Ramos (cell line): ENCODE measurements around the gene GAS6.
"Not testable (repeated sequence)": the region's sequence is repeated elsewhere in the genome, so short reads cannot be mapped to it uniquely, and the experiment has no call there.

ENCODE experiments used
- in situ Hi-C: fragments of 300-500 bp; cut with MboI; formaldehyde crosslinking; loops from one replicate; pipeline ENCODE4 v1.14.3; 2022; ENCODE audit warnings: low sequenced_read_pairs; ENCODE audit not compliant: unreplicated experiment

The GAS6 gene

DNA sequence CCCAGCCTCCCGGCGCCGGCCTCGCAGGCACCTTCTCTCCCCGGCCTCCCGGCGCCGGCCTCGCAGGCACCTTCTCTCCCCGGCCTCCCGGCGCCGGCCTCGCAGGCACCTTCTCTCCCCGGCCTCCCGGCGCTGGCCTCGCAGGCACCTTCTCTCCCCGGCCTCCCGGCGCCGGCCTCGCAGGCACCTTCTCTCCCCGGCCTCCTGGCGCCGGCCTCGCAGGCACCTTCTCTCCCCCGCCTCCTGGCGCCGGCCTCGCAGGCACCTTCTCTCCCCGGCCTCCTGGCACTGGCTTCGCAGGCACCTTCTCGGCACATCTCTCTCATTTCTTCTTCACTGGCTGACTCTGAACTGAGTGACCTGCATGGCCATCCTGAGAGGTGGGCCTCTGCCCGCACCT lies 37.4 kb downstream of the GAS6 start:
- in situ Hi-C loops: not testable (repeated sequence)

DNA sequence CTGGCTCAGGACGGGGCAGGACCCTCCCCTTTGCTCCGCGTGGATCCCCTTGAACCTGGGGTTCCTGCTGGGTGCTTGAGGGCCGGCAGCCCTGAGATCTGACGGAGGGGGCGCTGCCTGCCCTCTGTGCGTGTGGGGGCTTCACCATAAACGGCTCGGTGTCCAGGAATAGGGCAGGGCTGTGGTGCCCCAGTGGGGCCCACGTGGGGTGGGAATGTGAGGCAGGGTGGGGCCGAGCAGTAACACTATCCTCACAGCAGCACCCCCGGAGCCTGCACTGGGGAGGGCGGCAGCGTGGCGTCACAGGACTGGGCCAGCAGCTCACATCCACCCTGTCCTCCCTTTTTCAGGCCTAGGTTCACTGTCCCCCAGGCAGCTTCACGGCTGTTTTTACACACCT lies 38.0 kb downstream of the GAS6 start:
- in situ Hi-C loops: no loop called here

DNA sequence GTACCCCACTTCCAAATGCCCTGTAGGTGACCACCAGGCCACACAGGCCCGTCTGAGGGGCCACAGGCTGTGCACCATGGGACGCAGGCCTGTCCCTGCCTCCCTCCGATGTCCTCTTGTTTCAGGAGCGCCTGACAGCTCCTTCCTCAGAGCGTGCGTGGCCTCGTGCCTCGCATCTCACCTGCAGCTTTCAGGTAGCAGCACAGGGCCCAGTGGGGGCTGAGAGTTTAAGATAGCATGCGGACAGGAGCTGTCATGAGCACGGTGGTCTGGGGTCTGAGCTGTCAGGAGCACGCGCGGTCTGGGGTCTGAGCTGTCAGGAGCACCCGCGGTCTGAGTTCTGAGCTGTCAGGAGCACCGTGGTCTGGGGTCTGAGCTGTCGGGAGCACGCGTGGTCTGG lies 40.1 kb downstream of the GAS6 start:
- in situ Hi-C loops: no loop called here

DNA sequence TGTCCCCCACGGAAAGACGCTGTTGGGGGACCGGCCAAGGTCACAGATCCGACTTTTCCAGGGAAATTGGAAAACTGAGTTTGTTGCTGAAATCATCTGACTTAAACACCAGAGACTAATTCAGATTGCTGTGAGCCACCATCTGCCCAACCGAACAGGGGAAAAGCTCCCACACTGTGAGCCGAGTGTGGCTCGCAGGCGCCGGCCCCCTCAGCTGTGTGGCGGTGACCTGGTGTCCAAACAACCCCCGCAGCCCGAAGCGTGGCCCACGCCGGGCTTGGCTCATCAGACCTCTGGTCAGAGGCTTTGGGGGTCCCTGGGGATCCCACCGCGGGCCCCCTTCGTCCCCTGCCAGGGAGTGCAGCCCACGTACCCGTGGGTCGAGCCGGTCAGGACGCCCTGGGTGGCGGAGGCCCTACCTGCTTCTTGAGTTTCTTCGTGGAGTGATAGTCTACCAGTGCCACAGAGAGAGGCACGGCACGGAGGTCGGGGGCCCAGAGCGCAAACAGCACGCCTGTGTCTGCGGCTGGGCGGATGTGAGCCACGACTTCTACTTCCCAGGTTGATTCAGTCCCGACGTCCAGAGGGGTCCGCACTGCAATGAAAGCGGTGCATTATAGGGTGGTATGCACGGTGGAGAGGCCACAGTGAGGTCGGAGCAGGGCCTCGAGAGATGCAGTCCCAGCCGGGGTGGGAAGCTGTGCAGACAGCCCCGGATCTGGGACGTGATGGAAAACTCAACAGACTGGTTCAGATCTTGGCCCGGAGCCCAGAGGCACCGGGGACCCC lies 40.7 kb downstream of the GAS6 start:
- in situ Hi-C loops: no loop called here

DNA sequence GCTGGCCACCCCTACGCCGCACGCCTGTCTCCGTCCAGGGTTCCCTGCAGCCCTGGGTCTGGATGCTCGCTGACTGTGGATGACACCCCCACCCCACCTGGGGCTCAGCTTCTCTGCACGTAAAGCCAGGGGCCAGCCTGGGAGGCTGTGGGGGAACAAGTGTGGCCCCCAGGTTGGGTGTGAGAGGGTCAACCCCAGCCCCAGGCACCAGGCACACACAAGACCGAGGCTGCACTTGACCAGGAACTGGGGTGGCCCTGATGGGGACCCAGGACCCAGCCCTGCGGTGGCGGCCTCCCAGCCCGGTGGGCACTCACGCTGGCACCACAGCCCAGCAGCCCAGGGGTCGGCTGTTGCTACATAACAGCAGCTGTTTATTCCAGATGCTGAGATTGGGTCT lies 41.6 kb downstream of the GAS6 start:
- in situ Hi-C loops: no loop called here

DNA sequence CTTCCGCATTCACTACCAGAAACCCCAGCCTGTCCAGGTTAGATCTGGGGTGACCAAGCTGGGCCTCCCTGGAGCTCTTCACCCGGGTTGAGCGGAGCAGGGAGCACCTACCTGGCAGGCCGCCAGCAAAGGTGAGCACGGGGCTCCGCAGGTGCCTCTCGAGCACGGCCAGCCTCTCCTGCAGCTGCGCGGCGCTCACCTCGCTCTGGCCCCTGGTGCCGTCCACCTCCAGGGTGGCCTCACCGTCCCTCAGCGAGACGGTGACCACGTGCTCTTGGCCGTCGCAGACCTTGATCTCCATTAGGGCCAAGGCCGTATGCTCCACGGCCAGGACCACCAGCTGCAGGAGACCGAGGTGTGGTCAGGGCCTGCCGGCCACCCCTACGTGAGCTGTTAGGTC lies 42.0 kb downstream of the GAS6 start:
- in situ Hi-C loops: no loop called here

DNA sequence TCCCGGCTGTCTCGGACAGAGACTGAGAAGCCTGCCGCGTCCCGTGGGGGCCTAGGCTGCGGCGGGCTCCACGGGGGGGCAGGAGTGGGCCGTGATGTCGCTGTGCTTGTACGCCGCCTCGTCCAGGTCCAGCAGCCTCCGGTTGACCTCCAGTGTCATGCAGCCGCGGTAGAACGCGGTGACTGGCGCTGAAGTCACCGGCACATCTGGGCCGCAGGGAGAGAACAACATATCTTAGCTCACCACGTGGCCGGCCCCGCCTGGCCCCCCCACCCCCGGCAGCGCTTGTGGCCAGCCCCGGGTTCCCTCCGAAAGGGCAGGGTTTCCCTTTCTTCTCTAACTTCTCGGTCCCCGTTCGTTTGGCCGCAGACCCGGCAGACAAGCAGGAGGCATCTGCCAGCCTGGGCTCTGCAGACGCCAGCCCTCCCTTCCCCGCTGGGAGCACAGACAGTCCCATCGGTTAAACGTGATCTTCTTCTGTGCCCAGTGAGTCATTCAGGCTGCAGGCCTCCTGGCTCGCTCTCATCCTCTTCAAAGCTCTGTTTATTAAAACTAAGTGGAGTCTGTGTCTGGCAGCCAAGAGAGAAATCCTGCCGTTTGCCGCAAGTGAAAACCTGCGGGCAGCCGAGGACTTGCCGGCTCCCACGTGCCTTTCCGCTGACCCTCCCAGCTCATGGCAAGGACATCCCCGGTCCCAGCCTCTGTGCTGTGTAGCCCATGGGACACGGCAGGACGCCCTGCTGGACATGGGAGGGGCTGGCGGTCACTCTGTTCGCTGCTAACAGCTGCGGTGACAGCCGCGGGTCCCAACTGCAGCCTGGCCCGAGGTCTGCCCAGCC lies 42.8 kb downstream of the GAS6 start:
- in situ Hi-C loops: no loop called here

DNA sequence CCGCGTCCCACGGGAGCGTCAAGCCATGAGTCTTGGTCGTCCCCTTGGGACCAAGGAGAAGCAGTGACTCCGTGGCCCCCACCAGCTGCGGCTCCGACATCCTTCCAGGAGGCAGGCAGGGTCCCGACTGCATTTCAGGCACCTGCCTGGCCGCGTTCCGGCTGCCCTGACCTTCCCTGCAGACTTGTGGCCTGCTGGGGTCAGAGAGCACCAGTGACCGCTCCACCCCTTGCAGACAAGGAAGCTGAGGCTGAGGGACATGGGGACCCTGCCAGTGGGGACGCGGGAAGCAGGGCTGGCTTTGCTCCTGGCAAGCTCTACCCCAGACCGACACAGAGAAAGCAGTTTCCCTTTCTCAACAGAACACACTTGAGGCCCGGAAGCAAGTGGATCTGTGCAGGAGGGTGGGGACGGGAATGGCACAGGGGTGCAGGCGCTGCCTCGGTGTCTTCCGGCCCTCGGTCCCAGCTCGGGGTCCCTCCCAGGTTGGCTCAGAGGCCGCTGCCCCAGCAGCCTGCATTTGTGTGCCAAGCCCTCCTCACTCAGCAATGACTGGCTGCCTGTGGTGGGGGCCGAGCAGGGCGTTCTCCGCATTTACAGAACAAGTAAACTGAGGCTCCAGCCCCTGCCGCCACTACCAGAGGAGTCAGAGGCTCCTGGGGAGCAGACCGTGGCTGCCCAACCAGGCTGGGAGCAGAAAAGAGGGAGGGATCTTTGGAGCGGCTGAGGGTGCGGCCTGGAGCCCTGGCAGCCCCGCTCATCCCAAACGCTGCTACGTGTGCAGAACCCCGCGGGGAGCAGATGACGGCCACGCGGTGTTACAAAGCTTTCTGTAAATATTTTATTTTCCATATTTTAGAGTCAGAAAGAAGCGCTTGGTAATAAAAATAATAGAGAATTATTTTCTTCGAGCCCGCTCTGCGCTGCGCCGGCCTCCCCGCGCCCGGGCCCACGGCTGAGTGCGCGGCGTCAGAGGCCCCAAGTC lies 43.9 kb downstream of the GAS6 start:
- in situ Hi-C loops: no loop called here

DNA sequence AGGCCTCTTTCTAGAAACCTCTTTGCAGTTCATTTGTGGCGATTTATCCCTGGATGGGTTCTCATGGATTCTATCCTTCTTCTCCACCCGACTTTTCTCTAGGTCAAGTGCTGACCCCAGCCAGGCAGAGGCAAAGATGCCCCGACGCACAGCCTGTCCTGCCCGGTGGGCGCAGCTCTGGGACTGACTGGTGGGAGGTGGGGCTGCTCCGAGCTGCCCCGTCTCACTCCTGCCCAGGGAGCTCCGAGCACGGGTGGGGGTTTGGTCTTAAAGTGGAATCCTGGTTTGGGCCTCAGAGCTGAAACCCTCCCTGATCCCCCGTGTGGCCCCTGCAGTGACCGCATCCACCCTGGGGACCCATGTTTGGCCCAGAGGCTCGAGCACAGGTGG lies 44.5 kb downstream of the GAS6 start:
- in situ Hi-C loops: no loop called here

DNA sequence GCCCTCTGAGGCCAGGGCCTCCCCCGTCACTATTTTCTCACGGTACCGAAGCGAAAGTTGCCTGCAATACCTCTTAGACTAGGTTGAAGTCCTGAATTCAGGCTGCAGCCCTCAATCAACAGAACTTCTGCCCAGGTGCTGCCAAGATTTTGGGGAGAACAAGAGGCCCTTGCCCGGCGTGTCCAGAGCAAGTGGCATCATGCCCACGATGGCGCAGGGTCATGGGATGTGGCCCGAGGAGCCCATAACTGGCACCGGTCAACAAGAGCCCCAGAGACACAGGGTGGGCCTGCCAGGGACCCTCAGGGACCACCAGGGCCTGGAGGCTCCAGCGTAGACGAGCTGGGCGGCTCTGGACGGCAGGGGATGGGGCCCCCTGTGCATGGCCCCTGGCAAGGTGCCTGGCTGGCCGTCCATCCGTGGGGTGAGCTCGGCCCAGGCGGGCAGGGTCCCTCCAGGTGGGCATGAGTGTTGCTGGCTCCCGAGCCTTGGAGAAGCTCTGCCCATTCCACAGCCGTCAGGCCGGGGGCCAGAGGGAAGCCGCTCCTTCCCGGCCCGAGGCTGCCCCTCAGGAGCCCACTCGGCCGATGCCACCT lies 45.1 kb downstream of the GAS6 start:
- in situ Hi-C loops: no loop called here

DNA sequence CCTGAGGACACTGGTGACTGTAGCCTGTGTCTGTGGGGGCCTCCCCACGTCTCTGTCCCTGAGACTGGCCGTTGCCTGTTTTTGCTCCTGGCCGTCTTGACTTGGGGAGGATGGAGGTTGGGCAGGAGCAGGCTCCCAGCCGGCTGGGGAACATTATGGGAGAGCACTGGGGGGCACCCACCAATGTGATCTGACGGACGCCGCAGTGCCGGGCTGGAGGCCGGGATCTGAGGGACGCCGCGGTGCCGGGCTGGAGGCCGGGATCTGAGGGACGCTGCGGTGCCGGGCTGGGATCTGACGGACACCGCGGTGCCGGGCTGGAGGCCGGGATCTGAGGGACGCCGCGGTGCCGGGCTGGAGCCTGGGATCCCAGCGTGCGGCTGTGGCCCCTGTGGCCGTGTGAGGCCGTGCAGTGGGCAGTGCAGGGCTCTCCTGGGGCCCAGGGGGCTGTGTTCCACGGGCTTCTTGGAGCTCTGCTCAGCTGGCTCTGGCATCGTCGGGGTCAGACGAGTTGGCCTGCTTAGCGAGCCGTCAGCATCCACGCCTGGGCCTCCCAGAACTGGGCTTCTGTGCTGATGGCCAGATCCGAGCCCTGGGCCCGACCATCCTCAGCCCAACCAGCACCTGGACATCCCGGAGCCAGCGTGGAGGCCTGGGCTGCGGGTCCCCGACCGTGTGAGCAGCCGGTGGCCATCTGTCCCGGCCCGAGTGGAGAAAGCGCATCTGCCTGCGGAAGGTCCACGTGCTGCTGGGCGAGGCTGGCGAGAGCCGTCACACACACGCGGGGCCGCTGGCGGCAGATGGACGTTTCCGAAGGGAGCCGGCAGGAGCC lies 45.8 kb downstream of the GAS6 start:
- in situ Hi-C loops: no loop called here

DNA sequence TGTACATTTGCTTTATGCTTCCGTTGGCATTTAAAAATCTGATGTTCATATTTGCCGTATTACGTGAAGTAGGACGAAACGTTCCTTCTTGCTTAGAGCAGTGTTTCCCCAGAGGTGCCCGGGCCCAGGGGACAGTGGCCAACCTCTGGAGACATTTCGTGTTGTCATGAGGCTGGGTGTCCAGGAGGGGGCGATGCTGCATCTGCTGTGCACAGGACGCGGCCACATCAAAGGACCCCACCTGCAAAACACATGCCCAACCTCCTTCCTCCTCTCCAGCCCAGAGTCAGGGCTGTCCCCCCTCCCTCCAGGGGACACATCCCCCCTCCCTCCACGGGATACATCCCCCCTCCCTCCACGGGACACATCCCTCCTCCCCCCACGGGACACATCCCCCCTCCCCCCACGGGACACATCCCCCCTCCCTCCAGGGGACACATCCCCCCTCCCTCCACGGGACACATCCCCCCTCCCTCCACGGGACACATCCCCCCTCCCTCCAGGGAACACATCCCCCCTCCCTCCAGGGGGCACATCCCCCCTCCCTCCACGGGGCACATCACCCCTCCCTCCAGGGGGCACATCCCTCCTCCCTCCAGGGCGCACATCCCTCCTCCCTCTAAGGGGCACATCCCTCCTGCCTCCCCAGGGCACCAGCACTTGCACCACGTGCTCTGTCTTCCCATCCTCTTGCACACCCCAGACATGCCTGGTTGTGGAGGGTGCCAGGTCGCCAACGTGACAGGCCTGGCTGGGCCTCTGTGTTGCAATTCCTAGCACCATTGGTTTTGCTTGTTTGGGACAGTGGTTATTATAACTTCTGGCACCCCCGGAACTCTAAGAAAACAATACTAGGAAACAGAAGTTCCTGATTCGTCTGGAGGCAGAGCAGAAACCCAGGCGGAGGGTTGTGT lies 46.7 kb downstream of the GAS6 start:
- in situ Hi-C loops: no loop called here

DNA sequence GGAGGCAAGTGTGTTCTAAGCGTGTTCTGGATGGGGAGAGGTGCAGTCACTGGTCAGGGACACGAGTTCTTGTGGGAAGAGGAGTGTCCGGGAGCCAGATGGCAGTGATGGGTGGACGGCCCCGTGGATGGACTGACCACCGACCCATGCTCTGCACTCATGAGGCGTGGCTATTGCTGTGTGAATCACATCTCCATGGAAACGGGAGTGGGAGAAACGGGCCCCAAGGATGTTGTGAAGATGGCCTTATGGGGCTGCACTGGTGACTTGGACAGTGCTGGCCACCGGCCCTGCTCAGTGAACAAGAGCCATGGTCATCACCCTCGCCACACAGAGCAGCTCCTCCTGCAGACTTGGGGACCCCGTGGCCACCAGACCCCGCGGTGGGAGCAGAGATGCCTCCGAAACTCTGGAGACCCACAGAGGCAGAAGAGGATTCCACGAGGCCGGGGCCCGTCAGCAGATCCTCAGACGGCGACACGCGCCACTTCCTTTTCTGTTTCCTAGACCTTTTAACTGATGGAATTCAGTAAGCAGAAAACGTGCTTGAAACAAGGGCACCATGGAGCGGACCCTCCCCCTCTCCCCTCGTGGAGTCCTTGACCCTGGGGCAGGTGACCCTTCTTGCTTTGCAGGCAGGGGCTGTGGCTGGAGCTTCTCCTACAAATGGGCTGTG lies 47.5 kb downstream of the GAS6 start:
- in situ Hi-C loops: no loop called here

DNA sequence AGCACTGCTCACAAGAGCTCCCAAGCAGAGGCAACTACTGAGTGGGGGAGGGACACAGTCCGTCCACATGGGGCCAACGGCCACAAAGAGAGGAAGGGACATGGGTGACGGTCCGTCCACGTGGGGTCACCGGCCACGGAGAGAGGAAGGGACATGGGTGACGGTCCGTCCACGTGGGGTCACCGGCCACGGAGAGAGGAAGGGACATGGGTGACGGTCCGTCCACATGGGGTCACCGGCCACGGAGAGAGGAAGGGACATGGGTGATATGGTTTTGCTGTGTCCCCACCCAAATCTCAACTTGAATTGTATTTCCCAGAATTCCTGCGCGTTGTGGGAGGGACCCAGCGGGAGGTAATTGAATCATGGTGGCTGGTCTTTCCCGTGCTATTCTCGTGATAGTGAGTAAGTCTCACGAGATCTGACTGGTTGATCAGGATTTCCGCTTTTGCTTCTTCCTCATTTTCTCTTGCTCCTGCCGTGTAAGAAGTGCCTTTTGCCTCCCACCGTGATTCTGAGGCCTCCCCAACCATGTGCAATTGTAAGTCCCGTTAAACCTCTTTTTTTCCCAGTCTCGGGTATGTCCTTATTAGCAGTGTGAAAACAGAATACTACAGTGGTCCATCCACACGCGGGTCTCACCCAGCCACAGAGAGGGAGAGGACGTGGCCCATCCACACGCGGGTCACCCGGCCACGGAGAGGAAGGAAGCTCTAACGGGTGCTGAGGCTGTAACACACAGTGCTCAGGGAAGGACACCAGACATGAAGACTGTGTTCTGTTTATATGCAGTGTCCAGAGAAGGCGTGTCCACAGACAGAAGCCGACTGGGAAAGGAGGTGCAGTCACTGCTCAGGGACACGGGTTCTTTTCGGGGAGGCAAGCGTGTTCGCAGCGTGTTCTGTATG lies 48.5 kb downstream of the GAS6 start:
- in situ Hi-C loops: no loop called here

DNA sequence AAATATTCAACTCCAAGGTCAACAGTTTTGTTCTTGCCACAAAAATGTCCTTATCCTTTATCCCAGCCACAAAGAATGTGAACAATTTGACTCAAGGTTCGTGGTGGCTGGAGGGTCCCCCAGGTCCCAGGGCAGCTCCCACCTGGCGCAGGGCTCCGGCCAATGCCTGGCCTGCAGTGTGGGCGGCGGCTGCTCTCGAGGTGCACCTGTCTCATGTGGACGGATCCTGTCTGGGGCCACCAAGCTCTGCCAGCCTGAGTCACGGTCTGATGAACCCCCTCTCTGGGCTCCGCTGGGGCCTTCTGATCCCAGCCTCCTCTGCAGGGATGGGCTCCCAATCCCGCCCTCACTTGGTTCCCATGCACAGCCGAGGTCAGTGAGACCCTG lies 49.4 kb downstream of the GAS6 start:
- in situ Hi-C loops: no loop called here

DNA sequence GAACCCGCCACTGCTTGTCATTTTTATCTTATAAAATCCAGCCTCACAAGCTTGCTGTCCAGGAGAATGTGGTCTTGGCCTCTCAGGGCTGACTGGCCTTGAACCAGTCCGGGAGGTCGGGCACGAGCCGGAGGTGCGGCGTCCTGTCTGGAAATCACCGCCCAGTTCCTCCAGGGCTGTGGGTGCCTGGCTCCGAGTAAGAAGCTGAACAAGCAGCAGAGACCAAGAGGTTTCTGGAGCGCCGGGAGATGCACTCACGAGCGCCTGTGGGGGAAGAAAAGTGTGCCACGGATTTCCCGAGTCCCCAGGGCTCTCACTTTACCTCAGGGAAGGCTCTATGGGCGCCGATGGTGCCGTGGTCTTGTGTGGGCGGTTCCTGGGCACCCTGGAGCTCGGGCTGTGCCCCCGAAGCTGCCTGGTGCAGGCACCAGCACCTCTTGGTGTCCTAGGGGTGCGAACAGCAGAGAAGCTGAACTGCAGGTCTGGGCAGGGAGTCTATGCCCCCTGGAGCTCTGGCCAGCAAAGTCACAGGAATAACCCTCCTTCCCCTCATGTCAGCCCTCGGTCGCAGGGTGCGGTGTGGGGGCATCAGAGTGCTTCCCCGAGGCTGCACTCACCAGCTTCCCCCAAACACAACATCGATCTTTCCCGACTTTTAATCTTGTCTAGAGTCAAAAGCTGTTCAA lies 50.0 kb downstream of the GAS6 start:
- in situ Hi-C loops: no loop called here
